HCT116 (cell line): ENCODE data around the gene RSPH4A. TPM values are rescaled to one million over a fixed set of nuclear protein-coding genes. Genes with fewer than 3 reads are reported as not detected.

Source experiments
- ATAC-seq: fragments of 200-7000 bp; cut with Tn5 transposase; 2 replicates; pipeline ENCODE4 v1.9.1; 2020; ENCODE audit warnings: mild to moderate bottlenecking, moderate library complexity
- BruUV-seq: library from RNA; stranded (reverse); fragments of 400-500 nt; replicated peaks from 2 replicates; lab custom pipeline; 2021; lab: Mats Ljungman, UMichigan
- CTCF ChIA-PET: fragments of 300-600 bp; sonication (Branson Sonifier 250); formaldehyde crosslinking; loops from one replicate; lab custom pipeline; 2021; ENCODE audit warnings: antibody characterized with exemption; lab: Charles Lee
- POLR2A ChIA-PET: fragments of 300-600, 350-600 bp; sonication (Branson Sonifier 250); formaldehyde crosslinking; loops from one replicate; lab custom pipeline; 2021; ENCODE audit warnings: antibody characterized with exemption; lab: Charles Lee
- RAD21 ChIA-PET, 2 experiments: fragments of 300-600 bp; sonication (Branson Sonifier 250); formaldehyde crosslinking; loops; one replicate each; lab custom pipeline; 2023; ENCODE audit warnings: low total read pairs in 2 of 2; ENCODE audit not compliant: uncharacterized antibody in 2 of 2, unreplicated experiment in 2 of 2, low non-redundant PET in 1 of 2; lab: Charles Lee
- DNase-seq: peaks from one replicate; pipeline ENCODE4 v3.0.0-alpha.2; 2010; ENCODE audit warnings: low read depth, low spot score
- H2AFZ ChIP-seq: fragments of 200-600 bp; shearing (Covaris generic), sonication (generic); 2 replicates; pipeline ENCODE4 v1.6.1; 2017; ENCODE audit warnings: low read depth, mixed run types, mixed read lengths, antibody characterized with exemption, low read length; ENCODE audit not compliant: poor library complexity, severe bottlenecking
- H3K27ac ChIP-seq: 2 replicates; pipeline ENCODE4 v1.5.1; 2012; ENCODE audit warnings: low read depth, low read length
- H3K27me3 ChIP-seq: fragments of 200-600 bp; sonication (generic); 2 replicates; pipeline ENCODE4 v1.6.1; 2016; ENCODE audit warnings: mixed run types, low read length, mixed read lengths; ENCODE audit not compliant: insufficient read depth
- H3K36me3 ChIP-seq, 2 experiments: fragments of 200-500 bp in 1 of 2; fragments of 200-600 bp in 1 of 2; sonication (Bioruptor generic) in 1 of 2; sonication (generic) in 1 of 2; 2 replicates each; pipeline versions ENCODE4 v1.5.1 to v1.6.1; 2014 to 2016; ENCODE audit warnings: low read length in 2 of 2, inconsistent platforms in 1 of 2, mixed read lengths in 1 of 2, mixed run types in 1 of 2; ENCODE audit not compliant: insufficient read depth in 2 of 2, control insufficient read depth in 1 of 2
- H3K4me1 ChIP-seq, 2 experiments: fragments of 200-600 bp in 1 of 2; sonication (generic) in 1 of 2; 2 replicates each; pipeline versions ENCODE4 v1.5.1 to v1.6.1; 2012 to 2017; ENCODE audit warnings: low read length in 2 of 2, inconsistent platforms in 1 of 2, mild to moderate bottlenecking in 1 of 2, mixed read lengths in 1 of 2, mixed run types in 1 of 2, moderate library complexity in 1 of 2; ENCODE audit not compliant: insufficient read depth in 2 of 2, control insufficient read depth in 1 of 2
- H3K4me2 ChIP-seq: fragments of 200-600 bp; sonication (generic); 2 replicates; pipeline ENCODE4 v1.6.1; 2017; ENCODE audit warnings: mixed run types, low read length, mixed read lengths
- H3K4me3 ChIP-seq, 2 experiments: fragments of 200-600 bp in 1 of 2; sonication (generic) in 1 of 2; replicated peaks in 1 of 2; 2 replicates each; pipeline ENCODE4 v1.5.1; 2011 to 2016; ENCODE audit warnings: low read length in 2 of 2, control low read depth in 1 of 2, low read depth in 1 of 2, mild to moderate bottlenecking in 1 of 2, mixed read lengths in 1 of 2, mixed run types in 1 of 2
- H3K79me2 ChIP-seq: fragments of 200-600 bp; sonication (generic); 2 replicates; pipeline ENCODE4 v1.6.1; 2017; ENCODE audit warnings: mild to moderate bottlenecking, mixed run types, low read length, moderate library complexity, mixed read lengths; ENCODE audit not compliant: insufficient read depth
- H3K9ac ChIP-seq: fragments of 200-600 bp; sonication (generic); 2 replicates; pipeline ENCODE4 v1.6.1; 2016; ENCODE audit warnings: low read length, mixed read lengths
- H3K9me2 ChIP-seq: fragments of 200-600 bp; sonication (generic), shearing (Covaris generic); 2 replicates; pipeline ENCODE4 v1.6.1; 2017; ENCODE audit warnings: mixed run types, mild to moderate bottlenecking, moderate library complexity; ENCODE audit not compliant: insufficient read depth
- H3K9me3 ChIP-seq, 2 experiments: fragments of 200-500 bp in 1 of 2; fragments of 200-600 bp in 1 of 2; sonication (Bioruptor generic) in 1 of 2; sonication (generic) in 1 of 2; 2 replicates each; pipeline ENCODE4 v1.6.1; 2014 to 2017; ENCODE audit warnings: low read length in 2 of 2, mixed read lengths in 2 of 2, inconsistent platforms in 1 of 2, low read depth in 1 of 2, mild to moderate bottlenecking in 1 of 2, mixed run types in 1 of 2, moderate library complexity in 1 of 2; ENCODE audit not compliant: control insufficient read depth in 1 of 2, insufficient read depth in 1 of 2
- H4K20me1 ChIP-seq: fragments of 200-600 bp; sonication (generic), shearing (Covaris generic); 2 replicates; pipeline ENCODE4 v1.6.1; 2017; ENCODE audit warnings: mixed run types, mild to moderate bottlenecking, moderate library complexity; ENCODE audit not compliant: insufficient read depth
- CBX3 ChIP-seq: IDR thresholded peaks from 2 replicates; pipeline ENCODE4 v1.6.1; 2012; ENCODE audit warnings: low read depth
- CEBPB ChIP-seq: IDR thresholded peaks from 2 replicates; pipeline ENCODE4 v1.6.1; 2012; ENCODE audit warnings: low read depth
- CTCF ChIP-seq, 3 experiments: fragments of 200-600 bp in 1 of 3; sonication (generic) in 1 of 3; IDR thresholded peaks in 2 of 3; conservative IDR thresholded peaks in 1 of 3; 2 replicates each; pipeline ENCODE4 v1.5.1; 2012 to 2017; ENCODE audit warnings: low read depth in 2 of 3, low read length in 2 of 3, antibody characterized with exemption in 1 of 3, borderline replicate concordance in 1 of 3, control low read depth in 1 of 3, mild to moderate bottlenecking in 1 of 3, mixed read lengths in 1 of 3, mixed run types in 1 of 3, moderate library complexity in 1 of 3; ENCODE audit not compliant: insufficient read depth in 1 of 3
- EGR1 ChIP-seq: IDR thresholded peaks from 2 replicates; pipeline ENCODE4 v1.6.1; 2012; ENCODE audit warnings: low read depth
- ELF1 ChIP-seq: IDR thresholded peaks from 2 replicates; pipeline ENCODE4 v1.6.1; 2012; ENCODE audit warnings: low read depth, borderline replicate concordance
- EZH2phosphoT487 ChIP-seq: fragments of 200-600 bp; IDR thresholded peaks from 2 replicates; pipeline ENCODE4 v1.6.1; 2018; ENCODE audit warnings: antibody characterized with exemption, borderline replicate concordance
- JUND ChIP-seq: IDR thresholded peaks from 2 replicates; pipeline ENCODE4 v1.6.1; 2012
- POLR2A ChIP-seq: IDR thresholded peaks from 2 replicates; pipeline ENCODE4 v1.7.0; 2011; ENCODE audit warnings: borderline replicate concordance; ENCODE audit not compliant: insufficient read depth, insufficient read length; ENCODE audit errors: extremely low read depth
- RAD21 ChIP-seq: IDR thresholded peaks from 2 replicates; pipeline ENCODE4 v1.6.1; 2012; ENCODE audit warnings: low read depth, mild to moderate bottlenecking
- SP1 ChIP-seq: IDR thresholded peaks from 2 replicates; pipeline ENCODE4 v1.6.1; 2012; ENCODE audit warnings: low read depth
- SRF ChIP-seq: IDR thresholded peaks from 2 replicates; pipeline ENCODE4 v1.6.1; 2012; ENCODE audit warnings: low read depth
- TCF7L2 ChIP-seq: IDR thresholded peaks from 2 replicates; pipeline ENCODE4 v1.7.0; 2011; ENCODE audit warnings: borderline replicate concordance, inconsistent platforms; ENCODE audit not compliant: insufficient read depth, insufficient read length; ENCODE audit errors: extremely low read depth
- ZFX ChIP-seq: fragments of 450-650 bp; IDR thresholded peaks from 2 replicates; pipeline ENCODE4 v1.6.1; 2017
- intact Hi-C: fragments of 100-400 bp; cut with micrococcal nuclease; formaldehyde crosslinking; loops from 2 replicates; pipeline ENCODE4 v1.10.0; 2022
- total RNA-seq: library from RNA; stranded (reverse); gene quantifications from one replicate; pipeline ENCODE4 v1.2.1, GENCODE V29; 2021; ENCODE audit not compliant: unreplicated experiment
- TF ChIP-seq, protein P1 (sequence below): IDR thresholded peaks from 2 replicates; pipeline ENCODE4 v1.6.1; 2012
- TF ChIP-seq, protein P2 (sequence below): IDR thresholded peaks from 2 replicates; pipeline ENCODE4 v1.6.1; 2012

Gene RSPH4A
- total RNA-seq, 1 experiment from 2014 or later: 0.27 TPM

- no peak overlapping the region for H2AFZ ChIP-seq
- ChIA-PET RAD21 (no interaction called here), CTCF (no interaction called here), POLR2A (no interaction called here)
- H3K79me2 ChIP-seq: no peaks in the 10 kb centered on the region
- TF ChIP-seq EZH2phosphoT487: no peak
- TF ChIP-seq CTCF (IDR thresholded peaks at IDR 0.05 in 2 of 3, conservative IDR thresholded peaks at IDR 0.05 in 1 of 3; ENCODE audit: borderline replicate concordance in 1 of 3, insufficient read depth in 1 of 3, low read depth in 2 of 3, low read length in 2 of 3): no peak
- no peak for TF ChIP-seq ZFX
- no peak for TF ChIP-seq RAD21
- no peak for TF ChIP-seq ELF1
- no peak for TF ChIP-seq JUND
- no peak overlapping the region for H3K27ac ChIP-seq
- H3K27me3 ChIP-seq: no peaks in the 10 kb centered on the region
- no peak overlapping the region for H3K4me3 ChIP-seq
- H3K4me2 ChIP-seq: no peak overlapping the region
- ATAC-seq (no peak), DNase-seq (no peak)
- intact Hi-C loops: loop anchor here (5.0 kb wide), 2 partner anchors 381 to 431 kb away; no protein-coding TSS in a partner anchor
- BruUV-seq: no TSS peak
- no peaks in the 10 kb centered on the region for H4K20me1 ChIP-seq
- no peaks in the 10 kb centered on the region for H3K9me3 ChIP-seq
- no peak overlapping the region for H3K9ac ChIP-seq
- H3K36me3 ChIP-seq: peaks cover 0 to 5% of the 10 kb centered on the region in 2 experiments; a peak in 2 of 4 replicates
- no peaks in the 10 kb centered on the region for H3K4me1 ChIP-seq
- H3K9me2 ChIP-seq: no peaks in the 10 kb centered on the region
Observed at GRCh38 chr6:116648156-116648555, 31.9 kb downstream of the RSPH4A start.

- Histone ChIP-seq H4K20me1 (no peaks in the 10 kb centered on the region), H3K36me3 (peaks cover 0 to 5% of the 10 kb centered on the region in 2 experiments; a peak in 2 of 4 replicates), H3K9me2 (no peaks in the 10 kb centered on the region), H3K79me2 (no peaks in the 10 kb centered on the region), H3K9ac (no peak overlapping the region), H3K27me3 (no peaks in the 10 kb centered on the region), H3K4me3 (no peak overlapping the region), H3K4me1 (no peaks in the 10 kb centered on the region), H3K9me3 (no peaks in the 10 kb centered on the region), H2AFZ (no peak overlapping the region), H3K27ac (no peak overlapping the region), H3K4me2 (no peak overlapping the region)
- RAD21 ChIA-PET: no interaction called here
- POLR2A ChIA-PET: no interaction called here
- no TSS peak for BruUV-seq
- TF ChIP-seq CEBPB: no peak
- no peak for TF ChIP-seq SRF
- TF ChIP-seq SP1: no peak
- TF ChIP-seq CBX3: no peak
- no peak for TF ChIP-seq POLR2A
- TF ChIP-seq TCF7L2: no peak
- TF ChIP-seq CTCF (IDR thresholded peaks at IDR 0.05 in 2 of 3, conservative IDR thresholded peaks at IDR 0.05 in 1 of 3; ENCODE audit: borderline replicate concordance in 1 of 3, insufficient read depth in 1 of 3, low read depth in 2 of 3, low read length in 2 of 3): no peak
- TF ChIP-seq, protein P1, sequence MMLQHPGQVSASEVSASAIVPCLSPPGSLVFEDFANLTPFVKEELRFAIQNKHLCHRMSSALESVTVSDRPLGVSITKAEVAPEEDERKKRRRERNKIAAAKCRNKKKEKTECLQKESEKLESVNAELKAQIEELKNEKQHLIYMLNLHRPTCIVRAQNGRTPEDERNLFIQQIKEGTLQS: no peak
- TF ChIP-seq, protein P2, sequence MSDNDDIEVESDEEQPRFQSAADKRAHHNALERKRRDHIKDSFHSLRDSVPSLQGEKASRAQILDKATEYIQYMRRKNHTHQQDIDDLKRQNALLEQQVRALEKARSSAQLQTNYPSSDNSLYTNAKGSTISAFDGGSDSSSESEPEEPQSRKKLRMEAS: no peak
- TF ChIP-seq EGR1: no peak
- DNase-seq (no peak), ATAC-seq (no peak)
- intact Hi-C loops: loop anchor here (5.0 kb wide), 2 partner anchors 382 to 432 kb away; no protein-coding TSS in a partner anchor
- CTCF ChIA-PET: no interaction called here
Observed at GRCh38 chr6:116649129-116649528, 32.9 kb downstream of the RSPH4A start.
